ENCODE results near the gene TTC7B. TPM values are rescaled to one million over a fixed set of nuclear protein-coding genes. Genes with fewer than 3 reads are reported as not detected.

Gene TTC7B
- total and polyA plus RNA-seq, 2 of the 13 experiments (the other 11 are each of a cell fraction or from before 2014, with no cell fraction given), result 1.3 to 3.2 TPM

DNA sequence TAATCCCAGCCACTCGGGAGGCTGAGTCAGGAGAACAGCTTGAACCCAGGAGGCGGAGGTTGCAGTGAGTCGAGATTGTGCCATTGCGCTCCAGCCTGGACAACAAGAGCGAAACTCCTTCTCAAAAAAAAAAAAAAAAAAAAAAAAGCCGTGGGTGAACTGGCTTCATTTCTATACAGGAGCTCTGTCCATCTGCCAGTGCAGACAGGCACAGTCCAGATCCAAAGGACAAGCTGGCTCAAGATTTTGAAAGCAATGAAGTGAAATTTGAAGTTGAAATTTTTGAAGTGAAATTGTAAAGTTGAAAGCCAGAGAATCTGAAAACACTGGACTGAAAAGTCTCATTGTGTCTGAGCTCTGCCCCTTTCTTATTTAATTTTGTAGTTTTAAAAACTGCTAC is 284.7 kb downstream of the TTC7B start (continued):
- TF ChIP-seq, protein P1, sequence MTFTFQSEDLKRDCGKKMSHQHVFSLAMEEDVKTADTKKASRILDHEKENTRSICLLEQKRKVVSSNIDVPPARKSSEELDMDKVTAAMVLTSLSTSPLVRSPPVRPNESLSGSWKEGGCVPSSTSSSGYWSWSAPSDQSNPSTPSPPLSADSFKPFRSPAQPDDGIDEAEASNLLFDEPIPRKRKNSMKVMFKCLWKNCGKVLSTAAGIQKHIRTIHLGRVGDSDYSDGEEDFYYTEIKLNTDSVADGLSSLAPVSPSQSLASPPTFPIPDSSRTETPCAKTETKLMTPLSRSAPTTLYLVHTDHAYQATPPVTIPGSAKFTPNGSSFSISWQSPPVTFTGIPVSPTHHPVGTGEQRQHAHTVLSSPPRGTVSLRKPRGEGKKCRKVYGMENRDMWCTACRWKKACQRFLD (CRISPR knock-in tag; IDR thresholded peaks at IDR 0.05; ENCODE audit: borderline replicate concordance), result no peak
- TF ChIP-seq NONO (IDR thresholded peaks at IDR 0.05) (no peak), NONO (CRISPR knock-in tag; conservative IDR thresholded peaks at IDR 0.05) (no peak)

GRCh38 chr14:90530523-90530922 is 285.7 kb downstream of the TTC7B start:
- H2AFZ ChIP-seq (ENCODE audit: low read length), result no peak overlapping the region
- FAIRE-seq (no peak), DNase-seq (ENCODE audit: low spot score) (no peak), ATAC-seq (no peak)
- intact Hi-C loops (cut with micrococcal nuclease; ENCODE audit: unreplicated experiment), result no loop called here
- no peaks in the 10 kb centered on the region for H4K20me1 ChIP-seq (ENCODE audit: insufficient read depth, low read length)
- CTCF ChIA-PET (ENCODE audit: low intra/inter-chr PET ratio, low total read pairs), result no interaction called here
- H3K9me3 ChIP-seq (ENCODE audit: low read length), result peaks cover 12% of the 10 kb centered on the region
- no peaks in the 10 kb centered on the region for H3K36me3 ChIP-seq (replicated peaks in 1 of 2; ENCODE audit: control insufficient read depth in 1 of 2, insufficient read depth in 2 of 2, low read length in 2 of 2)
- no TSS peak for BruUV-seq (replicated peaks)
- WGBS (ENCODE audit: low lambda C conversion rate), result 2% methylated on average over 7 of the region's 7 CpGs
- H3K4me1 ChIP-seq (ENCODE audit: insufficient read depth, low read length), result no peaks in the 10 kb centered on the region; the same call in 1 of the 2 replicates
- no peaks in the 10 kb centered on the region for H3K79me2 ChIP-seq (ENCODE audit: insufficient read depth, low read length)
- no peak overlapping the region for H3K9ac ChIP-seq (ENCODE audit: insufficient read depth, low read depth, low read length)
- H3K4me2 ChIP-seq (ENCODE audit: low read depth, low read length), result no peak overlapping the region
- in situ Hi-C loops (cut with HindIII; ENCODE audit: extremely low pct_ligation_motif_present, low pct_unique_long_range_greater_than_20kb), result no loop called here
- H3K4me3 ChIP-seq (replicated peaks in 1 of 3; ENCODE audit: insufficient read depth in 1 of 3, low read depth in 2 of 3, low read length in 3 of 3), result no peak overlapping the region
- no peak overlapping the region for H3K27ac ChIP-seq (ENCODE audit: extremely low read length, insufficient read depth, low read length)
- peaks cover 0 to 7% of the 10 kb centered on the region in 2 experiments; a peak in 3 of 5 replicates for H3K27me3 ChIP-seq (ENCODE audit: control insufficient read depth in 1 of 2, insufficient read depth in 2 of 2, low read length in 2 of 2)
- POLR2A ChIA-PET, result no interaction called here
- TF ChIP-seq CCDC6 (CRISPR knock-in tag; IDR thresholded peaks at IDR 0.05), result no peak
- no peak for TF ChIP-seq BRCA1 (CRISPR knock-in tag; IDR thresholded peaks at IDR 0.05)
- TF ChIP-seq UBTF (CRISPR knock-in tag; IDR thresholded peaks at IDR 0.05), result no peak
- TF ChIP-seq ZNF572 (CRISPR knock-in tag; IDR thresholded peaks at IDR 0.05), result no peak
- no peak for TF ChIP-seq HMG20B (CRISPR knock-in tag; conservative IDR thresholded peaks at IDR 0.05)
- no peak for TF ChIP-seq HOXA5 (CRISPR knock-in tag; IDR thresholded peaks at IDR 0.05)
- TF ChIP-seq MED13 (CRISPR knock-in tag; IDR thresholded peaks at IDR 0.05), result no peak
- TF ChIP-seq TBX3 (IDR thresholded peaks at IDR 0.05; ENCODE audit: borderline replicate concordance), result no peak
- no peak for TF ChIP-seq FOXA3 (CRISPR knock-in tag; IDR thresholded peaks at IDR 0.05)
- no peak for TF ChIP-seq ZNF549 (CRISPR knock-in tag; IDR thresholded peaks at IDR 0.05)
- no peak for TF ChIP-seq MAFG (CRISPR knock-in tag; IDR thresholded peaks at IDR 0.05)
- TF ChIP-seq PRDM10 (CRISPR knock-in tag; IDR thresholded peaks at IDR 0.05; ENCODE audit: low read depth), result no peak
- TF ChIP-seq E2F2 (CRISPR knock-in tag; IDR thresholded peaks at IDR 0.05; ENCODE audit: borderline replicate concordance), result no peak
